ENCODE measurements around the gene RASGRF1.

The RASGRF1 gene

DNA sequence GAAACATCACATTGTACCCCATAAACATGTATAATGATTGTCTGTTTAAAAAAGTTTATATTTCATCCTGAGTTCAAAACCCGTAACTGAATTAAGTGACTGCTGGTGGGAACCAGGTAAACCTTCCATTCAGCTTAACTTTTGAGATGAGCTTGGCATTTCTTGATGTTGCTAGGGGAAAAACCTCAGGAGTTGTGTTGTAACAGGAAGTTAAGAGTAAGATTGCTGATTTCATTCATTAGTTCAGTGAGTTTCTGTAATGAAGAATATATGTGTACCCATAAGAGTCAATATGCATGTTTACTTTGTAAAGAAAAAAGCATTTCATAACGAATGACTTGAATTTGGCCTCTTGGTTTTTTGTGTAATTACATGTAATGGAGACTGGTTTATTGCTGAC lies 178.3 kb downstream of the RASGRF1 start:
- no peak for DNase-seq (ENCODE audit: low spot score)

DNA sequence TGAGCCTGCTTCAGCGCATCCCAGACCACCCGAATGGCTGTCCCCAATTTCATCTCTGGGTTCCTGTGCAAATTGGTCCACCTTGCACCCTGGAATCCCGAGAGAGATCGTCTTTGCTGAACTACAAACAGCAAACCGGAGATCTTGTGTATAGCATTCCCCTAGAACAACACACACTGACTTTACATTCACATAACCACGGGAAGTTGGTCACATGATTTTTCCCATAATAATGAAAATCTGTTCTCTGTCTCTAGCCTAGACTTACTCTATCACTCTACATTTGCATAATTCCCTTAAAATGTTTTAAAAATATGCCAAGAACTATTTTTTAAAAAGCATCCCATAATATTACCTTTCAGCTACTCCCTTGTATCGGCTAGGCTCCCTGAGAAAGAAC lies 180.3 kb downstream of the RASGRF1 start:
- no peak for DNase-seq (ENCODE audit: low spot score)
